Heart left ventricle (tissue), 13 donors: Measurements from ENCODE around the gene HID1.
A peak's percentile ranks its signal among the peaks of the same experiment; 100 is the strongest.

Source experiments
- CTCF ChIP-seq, 12 donors: fragments of 200-600 bp; sonication (generic) in 4 of 12; IDR thresholded peaks; one replicate each; pipeline versions ENCODE4 v1.5.0 to v1.8.0; 2018 to 2022; ENCODE audit warnings: antibody characterized with exemption in 12 of 12, mild to moderate bottlenecking in 5 of 12
- POLR2A ChIP-seq, 2 donors: fragments of 450-650 bp; IDR thresholded peaks; one replicate each; pipeline ENCODE4 v1.6.1; 2017; ENCODE audit warnings: antibody characterized with exemption in 2 of 2, mild to moderate bottlenecking in 2 of 2, moderate library complexity in 2 of 2
- donor health status: ischemic (EF 13 %, LVEDD 7.1; RV severe dilation, severe dysfunction).
- donor health status: DM: no; HTN: yes; CAD: no.
- donor health status: DM: no; HTN: no; CAD: no.
- donor health status: ischemic (EF 25% LVEDD 6.9; RV normal size, moderate dysfunction).
- donor health status: ischemic (EF 25% LVEDD 5.7; RV mildly dilated, moderate dysfunction).
- donor health status: ischemic (EF 35%, LVEDD 5.7; RV mildly dilated, moderate dysfunction).
- donor health status: nonischemic (EF 11% LVEDD 7.7; RV severe dilation, severe dysfunction).
- donor health status: DM: yes; HTN: yes; CAD: no.
- donor health status: PGD.
- donor health status: ischemic (EF 29% LVEDD 5.4; RV normal size, mild dysfunction).
- donor health status: nonischemic (EF 23%, LVEDD 6.1; RV moderate dilation, normal function).

- peak; percentile 17 to 67 (median 39) for TF ChIP-seq CTCF (IDR thresholded peaks at IDR 0.05)
- TF ChIP-seq POLR2A (IDR thresholded peaks at IDR 0.05): no peak
Measured at GRCh38 chr17:74987909-74988711, 15.6 kb upstream of the HID1 start.
